Measurements from ENCODE around the gene ADORA1. TPM values are rescaled to one million over a fixed set of nuclear protein-coding genes. Genes with fewer than 3 reads are reported as not detected.

Gene ADORA1
- total RNA-seq, 2 experiments from 2014 or later: not detected

GRCh38 chr1:203089001-203089650 lies 38.4 kb upstream of the ADORA1 start:
- Histone ChIP-seq H3K27ac (ENCODE audit: low read depth in 1 of 2, low read length in 2 of 2) (no peak overlapping the region), H3K27me3 (ENCODE audit: control insufficient read depth in 1 of 2, insufficient read depth in 2 of 2, low read length in 2 of 2) (peaks cover 5 to 9% of the 10 kb centered on the region in 2 experiments), H3K36me3 (ENCODE audit: insufficient read depth, low read length) (no peaks in the 10 kb centered on the region), H3K4me3 (ENCODE audit: low read length) (no peak overlapping the region), H3K9me3 (ENCODE audit: control insufficient read depth in 1 of 2, insufficient read depth in 1 of 2, low read length in 2 of 2) (peaks cover 0 to under 1% of the 10 kb centered on the region in 2 experiments), H3K4me1 (ENCODE audit: insufficient read depth, low read length) (no peaks in the 10 kb centered on the region)
- ChIA-PET CTCF (no interaction called here), POLR2A (no interaction called here)
- Mint-ChIP-seq H3K9me3 (no peaks in the 10 kb centered on the region), H3K27me3 (peaks cover 37% of the 10 kb centered on the region), H3K36me3 (ENCODE audit: low read depth) (no peaks in the 10 kb centered on the region), H3K4me1 (ENCODE audit: low read depth) (no peaks in the 10 kb centered on the region), H3K4me3 (no peak overlapping the region), H3K27ac (no peak overlapping the region)
- ATAC-seq (ENCODE audit: poor library complexity): no peak
- DNase-seq: no peak
- TF ChIP-seq, protein P1, sequence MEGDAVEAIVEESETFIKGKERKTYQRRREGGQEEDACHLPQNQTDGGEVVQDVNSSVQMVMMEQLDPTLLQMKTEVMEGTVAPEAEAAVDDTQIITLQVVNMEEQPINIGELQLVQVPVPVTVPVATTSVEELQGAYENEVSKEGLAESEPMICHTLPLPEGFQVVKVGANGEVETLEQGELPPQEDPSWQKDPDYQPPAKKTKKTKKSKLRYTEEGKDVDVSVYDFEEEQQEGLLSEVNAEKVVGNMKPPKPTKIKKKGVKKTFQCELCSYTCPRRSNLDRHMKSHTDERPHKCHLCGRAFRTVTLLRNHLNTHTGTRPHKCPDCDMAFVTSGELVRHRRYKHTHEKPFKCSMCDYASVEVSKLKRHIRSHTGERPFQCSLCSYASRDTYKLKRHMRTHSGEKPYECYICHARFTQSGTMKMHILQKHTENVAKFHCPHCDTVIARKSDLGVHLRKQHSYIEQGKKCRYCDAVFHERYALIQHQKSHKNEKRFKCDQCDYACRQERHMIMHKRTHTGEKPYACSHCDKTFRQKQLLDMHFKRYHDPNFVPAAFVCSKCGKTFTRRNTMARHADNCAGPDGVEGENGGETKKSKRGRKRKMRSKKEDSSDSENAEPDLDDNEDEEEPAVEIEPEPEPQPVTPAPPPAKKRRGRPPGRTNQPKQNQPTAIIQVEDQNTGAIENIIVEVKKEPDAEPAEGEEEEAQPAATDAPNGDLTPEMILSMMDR (IDR thresholded peaks at IDR 0.05): no peak
- intact Hi-C loops (cut with DNase I, micrococcal nuclease): no loop called here

DNA sequence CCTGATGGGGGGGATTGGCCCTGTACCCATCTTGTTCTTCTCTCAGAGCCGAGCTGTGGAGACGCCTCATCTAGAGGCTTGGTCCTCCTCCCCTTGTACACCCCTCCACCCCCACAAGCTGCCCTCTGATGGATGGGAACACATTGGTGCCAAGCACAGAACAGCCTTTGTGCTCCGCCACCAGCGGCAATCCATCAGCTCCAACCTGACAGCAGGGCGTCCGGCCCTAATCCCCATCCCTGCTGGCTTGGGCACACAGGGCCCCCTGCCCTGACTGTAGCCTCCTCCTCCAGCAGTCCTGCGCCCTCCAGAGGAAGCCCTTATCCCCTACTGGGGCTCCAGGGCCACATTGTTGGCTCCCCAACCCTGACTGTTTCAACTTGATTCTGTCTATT lies 37.9 kb upstream of the ADORA1 start:
- TF ChIP-seq, protein P1 (IDR thresholded peaks at IDR 0.05): no peak
- Mint-ChIP-seq H3K27me3 (peaks cover 37% of the 10 kb centered on the region), H3K9me3 (peaks cover 2% of the 10 kb centered on the region), H3K4me3 (no peak overlapping the region), H3K27ac (no peak overlapping the region), H3K36me3 (ENCODE audit: low read depth) (no peaks in the 10 kb centered on the region), H3K4me1 (ENCODE audit: low read depth) (no peaks in the 10 kb centered on the region)
- Histone ChIP-seq H3K4me3 (ENCODE audit: low read length) (no peak overlapping the region), H3K9me3 (ENCODE audit: control insufficient read depth in 1 of 2, insufficient read depth in 1 of 2, low read length in 2 of 2) (peaks cover 0 to 6% of the 10 kb centered on the region in 2 experiments), H3K4me1 (ENCODE audit: insufficient read depth, low read length) (no peaks in the 10 kb centered on the region), H3K27ac (ENCODE audit: low read depth in 1 of 2, low read length in 2 of 2) (no peak overlapping the region), H3K36me3 (ENCODE audit: insufficient read depth, low read length) (no peaks in the 10 kb centered on the region), H3K27me3 (ENCODE audit: control insufficient read depth in 1 of 2, insufficient read depth in 2 of 2, low read length in 2 of 2) (peaks cover 5 to 9% of the 10 kb centered on the region in 2 experiments)
- intact Hi-C loops (cut with DNase I, micrococcal nuclease): no loop called here
- DNase-seq (no peak), ATAC-seq (ENCODE audit: poor library complexity) (no peak)
- CTCF ChIA-PET: no interaction called here
- POLR2A ChIA-PET: no interaction called here

DNA sequence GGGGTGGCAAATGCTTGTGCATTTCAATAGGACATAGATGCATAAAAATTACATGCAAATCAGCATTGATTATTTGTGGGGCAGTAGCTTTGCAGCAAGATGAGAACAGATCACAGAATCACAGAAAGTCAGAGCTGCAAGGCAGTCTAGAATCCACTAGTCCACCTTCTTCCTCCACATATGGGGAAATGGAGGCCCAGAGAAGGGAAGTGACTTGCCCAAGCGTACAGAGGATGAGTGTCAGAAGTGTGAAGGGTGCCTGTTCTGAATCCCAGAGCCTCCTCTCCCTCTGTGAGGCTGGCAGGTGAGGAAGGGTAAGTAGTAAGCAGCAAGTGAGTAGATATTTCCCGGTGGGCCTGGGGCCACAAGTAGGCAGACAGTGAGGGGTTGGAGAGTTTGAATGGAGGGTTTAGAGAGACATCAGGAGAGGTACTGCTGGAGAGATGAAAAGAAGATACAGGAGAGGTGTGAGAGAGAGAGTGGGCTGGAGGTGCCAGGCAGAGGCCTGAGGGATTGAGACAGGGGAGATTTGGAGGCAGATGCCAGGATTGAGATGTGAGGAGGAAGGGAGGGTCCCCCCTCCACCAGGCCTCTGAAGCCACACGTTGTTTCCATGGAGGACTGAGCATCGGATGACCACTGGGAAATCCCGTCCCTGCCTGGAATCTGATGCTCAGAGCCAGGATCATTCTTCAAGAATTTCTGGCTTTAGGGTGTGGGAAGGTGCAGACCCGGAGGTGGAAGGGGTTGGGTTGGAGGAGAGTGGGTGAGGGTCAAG lies 36.9 kb upstream of the ADORA1 start:
- no peaks in the 10 kb centered on the region for H3K36me3 ChIP-seq (ENCODE audit: insufficient read depth, low read length)
- intact Hi-C loops (cut with DNase I, micrococcal nuclease): no loop called here
- DNase-seq: no peak
- POLR2A ChIA-PET: no interaction called here
- no peak overlapping the region for H3K4me3 Mint-ChIP-seq
- H3K4me1 Mint-ChIP-seq (ENCODE audit: low read depth): no peaks in the 10 kb centered on the region
- H3K4me3 ChIP-seq (ENCODE audit: low read length): no peak overlapping the region
- TF ChIP-seq, protein P1 (IDR thresholded peaks at IDR 0.05): no peak
- ATAC-seq (ENCODE audit: poor library complexity): no peak
- H3K36me3 Mint-ChIP-seq (ENCODE audit: low read depth): no peaks in the 10 kb centered on the region
- CTCF ChIA-PET: no interaction called here
- peaks cover 11% of the 10 kb centered on the region for H3K9me3 Mint-ChIP-seq
- peaks cover 39% of the 10 kb centered on the region for H3K27me3 Mint-ChIP-seq
- H3K9me3 ChIP-seq (ENCODE audit: control insufficient read depth in 1 of 2, insufficient read depth in 1 of 2, low read length in 2 of 2): peaks cover 0 to 11% of the 10 kb centered on the region in 2 experiments
- no peak overlapping the region for H3K27ac Mint-ChIP-seq
- no peaks in the 10 kb centered on the region for H3K4me1 ChIP-seq (ENCODE audit: insufficient read depth, low read length)
- peaks cover 5 to 9% of the 10 kb centered on the region in 2 experiments for H3K27me3 ChIP-seq (ENCODE audit: control insufficient read depth in 1 of 2, insufficient read depth in 2 of 2, low read length in 2 of 2)
- H3K27ac ChIP-seq (ENCODE audit: low read depth in 1 of 2, low read length in 2 of 2): no peak overlapping the region
